Measurements from ENCODE around the gene DCLK3.

DNA sequence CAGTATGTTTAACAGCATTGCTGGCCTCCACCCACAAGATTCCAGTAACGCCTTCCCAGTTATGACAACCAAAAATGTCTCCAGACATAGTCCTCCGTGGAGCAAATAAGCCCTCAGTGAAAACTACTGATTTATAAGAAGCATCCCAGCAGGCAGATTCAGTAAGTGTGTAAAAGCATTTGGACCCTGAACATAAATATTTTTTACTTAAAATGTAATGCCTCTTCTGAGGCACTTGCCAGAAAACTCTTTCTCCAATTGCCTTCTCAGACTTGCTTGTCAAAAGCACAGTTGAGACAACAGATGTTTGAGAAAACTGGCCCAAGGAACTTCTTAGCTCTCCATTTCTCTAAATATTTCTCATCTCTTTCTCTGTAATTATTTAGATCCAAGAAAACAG, 31.8 kb upstream of the DCLK3 start:
- TF ChIP-seq ZNF274 (IDR thresholded peaks at IDR 0.05; ENCODE audit: insufficient read depth, insufficient read length) (no peak), CTCF (IDR thresholded peaks at IDR 0.05 in 2 of 3, conservative IDR thresholded peaks at IDR 0.05 in 1 of 3; ENCODE audit: control insufficient read depth in 2 of 3, extremely low read depth in 1 of 3, insufficient read depth in 1 of 3, low read depth in 3 of 3, low read length in 3 of 3) (no peak), CREM (IDR thresholded peaks at IDR 0.05; ENCODE audit: low read depth) (no peak), POLR2AphosphoS5 (IDR thresholded peaks at IDR 0.05; ENCODE audit: low read length) (no peak), JUND (IDR thresholded peaks at IDR 0.05; ENCODE audit: low read depth, low read length) (no peak), RAD21 (IDR thresholded peaks at IDR 0.05; ENCODE audit: insufficient read depth, low read depth, low read length) (no peak), SIX5 (IDR thresholded peaks at IDR 0.05; ENCODE audit: low read depth, low read length, severe bottlenecking) (no peak), NFYB (IDR thresholded peaks at IDR 0.05; ENCODE audit: insufficient read depth, low read depth, low read length) (no peak), GABPA (IDR thresholded peaks at IDR 0.05; ENCODE audit: low read depth) (no peak), BCL11A (IDR thresholded peaks at IDR 0.05; ENCODE audit: low read depth, low read length) (no peak), MXI1 (IDR thresholded peaks at IDR 0.05; ENCODE audit: low read depth, low read length) (no peak)
- TF ChIP-seq, protein P1, sequence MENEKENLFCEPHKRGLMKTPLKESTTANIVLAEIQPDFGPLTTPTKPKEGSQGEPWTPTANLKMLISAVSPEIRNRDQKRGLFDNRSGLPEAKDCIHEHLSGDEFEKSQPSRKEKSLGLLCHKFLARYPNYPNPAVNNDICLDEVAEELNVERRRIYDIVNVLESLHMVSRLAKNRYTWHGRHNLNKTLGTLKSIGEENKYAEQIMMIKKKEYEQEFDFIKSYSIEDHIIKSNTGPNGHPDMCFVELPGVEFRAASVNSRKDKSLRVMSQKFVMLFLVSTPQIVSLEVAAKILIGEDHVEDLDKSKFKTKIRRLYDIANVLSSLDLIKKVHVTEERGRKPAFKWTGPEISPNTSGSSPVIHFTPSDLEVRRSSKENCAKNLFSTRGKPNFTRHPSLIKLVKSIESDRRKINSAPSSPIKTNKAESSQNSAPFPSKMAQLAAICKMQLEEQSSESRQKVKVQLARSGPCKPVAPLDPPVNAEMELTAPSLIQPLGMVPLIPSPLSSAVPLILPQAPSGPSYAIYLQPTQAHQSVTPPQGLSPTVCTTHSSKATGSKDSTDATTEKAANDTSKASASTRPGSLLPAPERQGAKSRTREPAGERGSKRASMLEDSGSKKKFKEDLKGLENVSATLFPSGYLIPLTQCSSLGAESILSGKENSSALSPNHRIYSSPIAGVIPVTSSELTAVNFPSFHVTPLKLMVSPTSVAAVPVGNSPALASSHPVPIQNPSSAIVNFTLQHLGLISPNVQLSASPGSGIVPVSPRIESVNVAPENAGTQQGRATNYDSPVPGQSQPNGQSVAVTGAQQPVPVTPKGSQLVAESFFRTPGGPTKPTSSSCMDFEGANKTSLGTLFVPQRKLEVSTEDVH (IDR thresholded peaks at IDR 0.05; ENCODE audit: low read depth, partially characterized antibody) = no peak
